Stimulated activated CD8-positive, alpha-beta memory T cell treated with anti-CD3 and anti-CD28 coated beads, Interleukin-12 subunit alpha, Interleukin-12 subunit beta, amount 100 ng/mL, for 1 hour (primary cell): Measurements from ENCODE around the gene PCDHA8.
"Not testable (repeated sequence)": the region's sequence is repeated elsewhere in the genome, so short reads cannot be mapped to it uniquely, and the experiment has no call there.

Source experiments
- DNase-seq: peaks from one replicate; pipeline ENCODE4 v3.0.0-alpha.2; 2020; ENCODE audit warnings: low read depth

The PCDHA8 gene

DNA sequence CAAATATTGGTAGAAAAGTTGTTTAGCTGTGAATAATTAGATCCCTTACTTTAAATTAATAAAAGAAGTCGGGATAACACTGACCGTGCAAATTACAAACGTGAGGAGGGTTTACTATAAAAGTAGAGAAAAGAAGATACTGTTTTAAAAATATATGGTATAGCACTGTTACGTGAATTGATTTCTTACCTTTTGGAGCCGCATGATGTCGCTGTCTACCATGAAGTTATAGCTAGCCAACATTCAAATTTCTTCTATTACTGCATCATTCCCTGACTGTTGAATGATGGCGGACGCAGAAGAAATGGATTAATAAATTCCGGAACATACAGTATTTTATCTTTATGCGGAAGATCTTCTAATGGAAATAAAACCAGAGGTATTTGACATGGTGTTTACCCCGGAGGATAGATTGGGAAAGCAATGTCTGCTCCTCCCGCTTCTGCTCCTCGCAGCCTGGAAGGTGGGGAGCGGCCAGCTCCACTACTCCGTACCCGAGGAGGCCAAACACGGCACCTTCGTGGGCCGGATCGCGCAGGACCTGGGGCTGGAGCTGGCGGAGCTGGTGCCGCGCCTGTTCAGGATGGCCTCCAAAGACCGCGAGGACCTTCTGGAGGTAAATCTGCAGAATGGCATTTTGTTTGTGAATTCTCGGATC lies 13.2 kb upstream of the PCDHA8 start, which contains the start of gene PCDHA6:
PCDHA6 (plus strand) TSS at position 257 of the 658 bp plus-strand sequence; CDS start at position 389, 132 bp downstream.
- no peak for DNase-seq

DNA sequence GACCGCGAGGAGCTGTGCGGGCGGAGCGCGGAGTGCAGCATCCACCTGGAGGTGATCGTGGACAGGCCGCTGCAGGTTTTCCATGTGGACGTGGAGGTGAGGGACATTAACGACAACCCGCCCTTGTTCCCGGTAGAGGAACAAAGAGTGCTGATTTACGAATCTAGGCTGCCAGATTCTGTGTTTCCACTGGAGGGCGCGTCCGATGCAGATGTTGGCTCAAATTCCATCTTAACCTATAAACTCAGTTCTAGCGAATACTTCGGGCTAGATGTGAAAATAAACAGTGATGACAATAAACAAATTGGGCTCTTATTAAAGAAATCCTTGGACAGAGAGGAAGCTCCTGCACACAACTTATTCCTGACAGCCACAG lies 12.6 kb upstream of the PCDHA8 start:
- DNase-seq, result no peak

DNA sequence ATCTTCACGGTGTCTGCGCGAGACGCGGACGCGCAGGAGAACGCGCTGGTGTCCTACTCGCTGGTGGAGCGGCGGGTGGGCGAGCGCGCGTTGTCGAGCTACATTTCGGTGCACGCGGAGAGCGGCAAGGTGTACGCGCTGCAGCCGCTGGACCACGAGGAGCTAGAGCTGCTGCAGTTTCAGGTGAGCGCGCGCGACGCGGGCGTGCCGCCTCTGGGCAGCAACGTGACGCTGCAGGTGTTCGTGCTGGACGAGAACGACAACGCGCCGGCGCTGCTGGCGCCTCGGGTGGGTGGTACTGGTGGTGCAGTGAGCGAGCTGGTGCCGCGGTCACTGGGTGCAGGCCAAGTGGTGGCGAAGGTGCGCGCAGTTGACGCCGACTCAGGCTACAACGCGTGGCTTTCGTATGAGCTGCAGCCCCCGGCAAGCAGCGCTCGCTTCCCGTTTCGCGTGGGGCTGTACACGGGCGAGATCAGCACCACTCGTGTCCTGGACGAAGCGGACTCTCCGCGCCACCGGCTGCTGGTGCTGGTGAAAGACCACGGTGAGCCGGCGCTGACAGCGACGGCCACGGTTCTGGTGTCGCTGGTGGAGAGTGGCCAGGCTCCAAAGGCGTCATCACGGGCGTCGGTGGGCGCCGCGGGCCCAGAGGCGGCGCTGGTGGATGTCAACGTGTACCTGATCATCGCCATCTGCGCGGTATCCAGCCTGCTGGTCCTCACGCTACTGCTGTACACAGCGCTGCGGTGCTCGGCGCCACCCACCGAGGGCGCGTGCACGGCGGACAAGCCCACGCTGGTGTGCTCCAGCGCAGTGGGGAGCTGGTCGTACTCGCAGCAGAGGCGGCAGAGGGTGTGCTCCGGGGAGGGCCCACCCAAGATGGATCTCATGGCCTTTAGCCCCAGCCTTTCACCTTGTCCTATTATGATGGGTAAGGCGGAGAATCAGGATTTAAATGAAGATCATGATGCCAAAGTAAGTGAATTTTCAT lies 11.2 kb upstream of the PCDHA8 start:
- DNase-seq, result not testable (repeated sequence)

DNA sequence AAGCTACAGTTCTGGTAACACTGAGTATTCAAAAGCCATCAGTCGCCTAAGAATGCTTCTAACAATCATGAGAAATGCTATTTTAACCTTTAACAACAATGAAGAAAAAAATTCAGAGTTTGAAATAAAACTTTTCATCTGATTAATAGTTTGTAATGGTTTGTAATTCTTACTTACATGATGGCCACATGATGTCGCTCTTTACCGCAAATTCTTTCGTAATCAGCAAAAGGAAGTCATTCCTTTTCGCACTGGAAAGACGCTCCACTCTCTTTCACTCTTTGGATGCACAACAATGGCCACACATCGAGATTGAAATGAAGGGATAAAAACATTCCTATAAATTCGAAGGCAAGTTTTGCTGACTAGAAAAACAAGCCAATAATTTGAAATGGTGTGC lies 7.0 kb upstream of the PCDHA8 start, which contains the start of gene PCDHA7:
PCDHA7 (plus strand) TSS at position 277 of the 400 bp plus-strand sequence; CDS start at position 392, 115 bp downstream.
- no peak for DNase-seq

DNA sequence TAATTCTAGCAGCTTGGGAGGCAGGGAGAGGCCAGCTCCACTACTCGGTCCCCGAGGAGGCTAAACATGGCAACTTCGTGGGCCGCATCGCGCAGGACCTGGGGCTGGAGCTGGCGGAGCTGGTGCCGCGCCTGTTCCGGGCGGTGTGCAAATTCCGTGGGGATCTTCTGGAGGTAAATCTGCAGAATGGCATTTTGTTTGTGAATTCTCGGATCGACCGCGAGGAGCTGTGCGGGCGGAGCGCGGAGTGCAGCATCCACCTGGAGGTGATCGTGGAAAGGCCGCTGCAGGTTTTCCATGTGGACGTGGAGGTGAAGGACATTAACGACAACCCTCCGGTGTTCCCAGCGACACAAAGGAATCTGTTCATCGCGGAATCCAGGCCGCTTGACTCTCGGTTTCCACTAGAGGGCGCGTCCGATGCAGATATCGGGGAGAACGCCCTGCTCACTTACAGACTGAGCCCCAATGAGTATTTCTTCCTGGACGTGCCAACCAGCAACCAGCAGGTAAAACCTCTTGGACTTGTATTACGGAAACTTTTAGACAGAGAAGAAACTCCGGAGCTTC lies 6.5 kb upstream of the PCDHA8 start:
- DNase-seq, result not testable (repeated sequence)

DNA sequence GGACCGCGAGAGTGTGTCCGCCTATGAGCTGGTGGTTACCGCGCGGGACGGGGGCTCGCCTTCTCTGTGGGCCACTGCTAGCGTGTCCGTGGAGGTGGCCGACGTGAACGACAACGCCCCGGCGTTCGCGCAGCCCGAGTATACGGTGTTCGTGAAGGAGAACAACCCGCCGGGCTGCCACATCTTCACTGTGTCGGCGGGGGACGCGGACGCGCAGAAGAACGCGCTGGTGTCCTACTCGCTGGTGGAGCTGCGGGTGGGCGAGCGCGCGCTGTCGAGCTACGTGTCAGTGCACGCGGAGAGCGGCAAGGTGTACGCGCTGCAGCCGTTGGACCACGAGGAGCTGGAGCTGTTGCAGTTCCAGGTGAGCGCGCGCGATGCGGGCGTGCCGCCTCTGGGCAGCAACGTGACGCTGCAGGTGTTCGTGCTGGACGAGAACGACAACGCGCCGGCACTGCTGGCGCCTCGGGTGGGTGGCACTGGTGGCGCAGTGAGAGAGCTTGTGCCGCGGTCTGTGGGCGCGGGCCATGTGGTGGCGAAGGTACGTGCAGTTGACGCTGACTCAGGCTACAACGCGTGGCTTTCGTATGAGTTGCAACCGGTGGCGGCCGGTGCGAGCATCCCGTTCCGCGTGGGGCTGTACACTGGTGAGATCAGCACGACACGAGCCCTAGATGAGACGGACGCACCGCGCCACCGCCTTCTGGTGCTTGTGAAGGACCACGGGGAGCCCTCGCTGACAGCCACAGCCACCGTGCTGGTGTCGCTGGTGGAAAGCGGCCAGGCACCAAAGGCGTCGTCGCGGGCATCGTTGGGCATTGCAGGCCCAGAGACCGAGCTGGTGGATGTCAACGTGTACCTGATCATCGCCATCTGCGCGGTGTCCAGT lies 5.1 kb upstream of the PCDHA8 start:
- DNase-seq, result no peak

DNA sequence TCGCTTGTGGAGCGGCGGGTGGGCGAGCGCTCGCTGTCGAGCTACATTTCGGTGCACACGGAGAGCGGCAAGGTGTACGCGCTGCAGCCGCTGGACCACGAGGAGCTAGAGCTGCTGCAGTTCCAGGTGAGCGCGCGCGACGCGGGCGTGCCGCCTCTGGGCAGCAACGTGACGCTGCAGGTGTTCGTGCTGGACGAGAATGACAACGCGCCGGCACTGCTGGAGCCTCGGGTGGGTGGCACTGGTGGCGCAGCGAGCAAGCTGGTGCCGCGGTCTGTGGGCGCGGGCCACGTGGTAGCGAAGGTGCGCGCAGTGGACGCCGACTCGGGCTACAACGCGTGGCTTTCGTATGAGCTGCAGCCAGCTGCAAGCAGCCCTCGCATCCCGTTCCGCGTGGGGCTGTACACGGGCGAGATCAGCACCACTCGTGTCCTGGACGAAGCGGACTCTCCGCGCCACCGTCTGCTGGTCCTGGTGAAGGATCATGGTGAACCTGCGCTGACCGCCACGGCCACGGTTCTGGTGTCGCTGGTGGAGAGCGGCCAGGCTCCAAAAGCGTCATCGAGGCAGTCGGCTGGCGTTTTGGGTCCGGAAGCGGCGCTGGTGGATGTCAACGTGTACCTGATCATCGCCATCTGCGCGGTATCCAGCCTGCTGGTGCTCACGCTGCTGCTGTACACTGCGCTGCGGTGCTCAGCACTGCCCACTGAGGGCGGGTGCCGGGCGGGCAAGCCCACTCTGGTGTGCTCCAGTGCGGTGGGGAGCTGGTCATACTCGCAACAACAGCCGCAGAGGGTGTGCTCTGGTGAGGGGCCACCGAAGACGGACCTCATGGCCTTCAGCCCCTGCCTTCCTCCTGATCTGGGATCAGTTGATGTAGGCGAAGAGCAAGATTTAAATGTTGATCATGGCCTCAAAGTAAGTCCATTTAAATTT lies 2.1 kb downstream of the PCDHA8 start:
- DNase-seq, result no peak

DNA sequence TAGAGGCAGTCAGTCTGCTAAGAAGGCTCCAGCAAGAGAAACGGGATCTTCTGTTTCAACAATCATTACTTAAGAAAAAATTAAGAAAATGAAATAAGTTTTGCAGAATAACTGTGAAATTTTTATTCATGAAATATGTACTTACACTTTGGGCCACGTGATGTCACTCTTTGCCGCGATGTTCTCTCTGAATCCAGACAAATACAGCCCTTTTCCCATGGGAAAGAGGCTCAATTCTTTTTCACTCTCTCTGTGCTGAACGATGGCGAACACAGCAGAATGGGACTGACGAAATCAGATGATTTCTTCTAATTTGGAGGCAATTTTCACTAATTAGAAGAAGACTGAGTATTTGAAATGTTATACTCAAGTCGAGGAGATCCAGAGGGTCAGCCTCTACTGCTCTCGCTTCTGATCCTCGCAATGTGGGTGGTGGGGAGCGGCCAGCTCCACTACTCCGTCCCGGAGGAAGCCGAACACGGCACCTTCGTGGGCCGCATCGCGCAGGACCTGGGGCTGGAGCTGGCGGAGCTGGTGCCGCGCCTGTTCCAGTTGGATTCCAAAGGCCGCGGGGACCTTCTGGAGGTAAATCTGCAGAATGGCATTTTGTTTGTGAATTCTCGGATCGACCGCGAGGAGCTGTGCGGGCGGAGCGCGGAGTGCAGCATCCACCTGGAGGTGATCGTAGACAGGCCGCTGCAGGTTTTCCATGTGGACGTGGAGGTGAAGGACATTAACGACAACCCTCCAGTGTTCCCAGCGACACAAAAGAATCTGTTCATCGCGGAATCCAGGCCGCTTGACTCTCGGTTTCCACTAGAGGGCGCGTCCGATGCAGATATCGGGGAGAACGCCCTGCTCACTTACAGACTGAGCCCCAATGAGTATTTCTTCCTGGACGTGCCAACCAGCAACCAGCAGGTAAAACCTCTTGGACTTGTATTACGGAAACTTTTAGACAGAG lies 7.4 kb downstream of the PCDHA8 start, which contains the start of gene PCDHA9:
PCDHA9 (plus strand) TSS at position 244 of the 964 bp plus-strand sequence; CDS start at position 358, 114 bp downstream.
- not testable (repeated sequence) for DNase-seq

DNA sequence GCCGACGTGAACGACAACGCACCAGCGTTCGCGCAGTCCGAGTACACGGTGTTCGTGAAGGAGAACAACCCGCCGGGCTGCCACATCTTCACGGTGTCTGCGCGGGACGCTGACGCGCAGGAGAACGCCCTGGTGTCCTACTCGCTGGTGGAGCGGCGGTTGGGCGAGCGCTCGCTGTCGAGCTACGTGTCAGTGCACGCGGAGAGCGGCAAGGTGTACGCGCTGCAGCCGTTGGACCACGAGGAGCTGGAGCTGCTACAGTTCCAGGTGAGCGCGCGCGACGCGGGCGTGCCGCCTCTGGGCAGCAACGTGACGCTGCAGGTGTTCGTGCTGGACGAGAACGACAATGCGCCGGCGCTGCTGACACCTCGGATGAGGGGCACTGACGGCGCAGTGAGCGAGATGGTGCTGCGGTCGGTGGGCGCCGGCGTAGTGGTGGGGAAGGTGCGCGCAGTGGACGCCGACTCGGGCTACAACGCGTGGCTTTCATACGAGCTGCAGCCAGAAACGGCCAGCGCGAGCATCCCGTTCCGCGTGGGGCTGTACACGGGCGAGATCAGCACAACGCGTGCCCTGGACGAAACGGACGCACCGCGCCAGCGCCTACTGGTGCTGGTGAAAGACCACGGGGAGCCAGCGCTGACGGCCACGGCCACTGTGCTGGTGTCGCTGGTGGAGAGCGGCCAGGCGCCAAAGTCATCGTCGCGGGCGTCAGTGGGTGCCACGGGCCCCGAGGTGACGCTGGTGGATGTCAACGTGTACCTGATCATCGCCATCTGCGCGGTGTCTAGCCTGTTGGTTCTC lies 9.0 kb downstream of the PCDHA8 start:
- DNase-seq, result not testable (repeated sequence)

DNA sequence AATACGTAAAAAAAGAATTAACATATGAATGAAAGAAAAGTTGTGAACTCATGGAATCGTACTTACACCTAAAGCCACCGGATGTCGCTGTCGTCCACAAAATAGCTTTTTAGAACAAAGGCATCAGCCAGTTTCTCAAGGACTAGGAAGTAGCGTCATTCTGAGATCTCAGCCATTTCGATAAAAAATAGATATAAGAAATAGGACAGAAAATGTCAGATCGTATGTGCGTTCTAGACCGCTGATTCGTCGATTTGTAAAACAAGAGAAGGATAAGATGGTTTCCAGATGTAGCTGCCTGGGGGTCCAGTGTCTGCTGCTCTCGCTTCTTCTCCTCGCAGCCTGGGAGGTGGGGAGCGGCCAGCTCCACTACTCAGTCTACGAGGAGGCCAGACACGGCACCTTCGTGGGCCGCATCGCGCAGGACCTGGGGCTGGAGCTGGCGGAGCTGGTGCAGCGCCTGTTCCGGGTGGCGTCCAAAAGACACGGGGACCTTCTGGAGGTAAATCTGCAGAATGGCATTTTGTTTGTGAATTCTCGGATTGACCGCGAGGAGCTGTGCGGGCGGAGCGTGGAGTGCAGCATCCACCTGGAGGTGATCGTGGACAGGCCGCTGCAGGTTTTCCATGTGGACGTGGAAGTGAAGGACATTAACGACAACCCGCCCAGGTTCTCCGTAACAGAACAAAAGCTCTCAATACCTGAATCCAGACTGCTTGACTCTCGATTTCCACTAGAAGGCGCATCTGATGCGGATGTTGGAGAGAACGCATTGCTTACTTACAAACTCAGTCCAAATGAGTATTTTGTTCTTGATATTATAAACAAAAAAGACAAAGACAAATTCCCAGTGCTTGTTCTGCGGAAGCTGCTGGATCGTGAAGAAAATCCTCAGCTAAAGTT lies 15.0 kb downstream of the PCDHA8 start, which contains the start of gene PCDHA10:
PCDHA10 (plus strand) TSS at position 126 of the 903 bp plus-strand sequence; CDS start at position 278, 152 bp downstream.
- no peak for DNase-seq

DNA sequence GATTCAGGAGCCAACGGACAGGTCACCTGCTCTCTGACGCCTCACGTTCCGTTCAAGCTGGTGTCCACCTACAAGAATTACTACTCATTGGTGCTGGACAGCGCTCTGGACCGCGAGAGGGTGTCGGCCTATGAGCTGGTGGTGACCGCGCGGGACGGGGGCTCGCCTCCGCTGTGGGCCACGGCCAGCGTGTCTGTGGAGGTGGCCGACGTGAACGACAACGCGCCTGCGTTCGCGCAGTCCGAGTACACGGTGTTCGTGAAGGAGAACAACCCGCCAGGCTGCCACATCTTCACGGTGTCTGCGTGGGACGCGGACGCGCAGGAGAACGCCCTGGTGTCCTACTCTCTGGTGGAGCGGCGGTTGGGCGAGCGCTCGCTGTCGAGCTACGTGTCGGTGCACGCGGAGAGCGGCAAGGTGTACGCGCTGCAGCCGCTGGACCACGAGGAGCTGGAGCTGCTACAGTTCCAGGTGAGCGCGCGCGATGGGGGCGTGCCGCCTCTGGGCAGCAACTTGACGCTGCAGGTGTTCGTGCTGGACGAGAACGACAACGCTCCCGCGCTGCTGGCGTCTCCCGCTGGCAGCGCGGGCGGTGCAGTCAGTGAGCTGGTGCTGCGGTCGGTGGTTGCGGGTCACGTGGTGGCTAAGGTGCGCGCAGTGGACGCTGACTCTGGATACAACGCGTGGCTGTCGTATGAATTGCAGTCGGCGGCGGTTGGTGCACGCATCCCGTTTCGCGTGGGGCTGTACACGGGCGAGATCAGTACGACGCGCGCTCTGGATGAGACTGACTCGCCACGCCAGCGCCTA lies 16.4 kb downstream of the PCDHA8 start:
- DNase-seq, result no peak

DNA sequence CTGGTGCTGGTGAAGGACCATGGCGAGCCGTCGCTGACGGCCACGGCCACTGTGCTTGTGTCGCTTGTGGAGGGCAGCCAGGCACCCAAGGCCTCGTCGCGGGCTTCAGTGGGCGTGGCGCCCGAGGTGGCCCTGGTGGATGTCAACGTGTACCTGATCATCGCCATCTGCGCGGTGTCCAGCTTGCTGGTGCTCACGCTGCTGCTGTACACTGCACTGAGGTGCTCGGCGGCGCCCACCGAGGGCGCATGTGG lies 16.9 kb downstream of the PCDHA8 start:
- DNase-seq, result no peak

DNA sequence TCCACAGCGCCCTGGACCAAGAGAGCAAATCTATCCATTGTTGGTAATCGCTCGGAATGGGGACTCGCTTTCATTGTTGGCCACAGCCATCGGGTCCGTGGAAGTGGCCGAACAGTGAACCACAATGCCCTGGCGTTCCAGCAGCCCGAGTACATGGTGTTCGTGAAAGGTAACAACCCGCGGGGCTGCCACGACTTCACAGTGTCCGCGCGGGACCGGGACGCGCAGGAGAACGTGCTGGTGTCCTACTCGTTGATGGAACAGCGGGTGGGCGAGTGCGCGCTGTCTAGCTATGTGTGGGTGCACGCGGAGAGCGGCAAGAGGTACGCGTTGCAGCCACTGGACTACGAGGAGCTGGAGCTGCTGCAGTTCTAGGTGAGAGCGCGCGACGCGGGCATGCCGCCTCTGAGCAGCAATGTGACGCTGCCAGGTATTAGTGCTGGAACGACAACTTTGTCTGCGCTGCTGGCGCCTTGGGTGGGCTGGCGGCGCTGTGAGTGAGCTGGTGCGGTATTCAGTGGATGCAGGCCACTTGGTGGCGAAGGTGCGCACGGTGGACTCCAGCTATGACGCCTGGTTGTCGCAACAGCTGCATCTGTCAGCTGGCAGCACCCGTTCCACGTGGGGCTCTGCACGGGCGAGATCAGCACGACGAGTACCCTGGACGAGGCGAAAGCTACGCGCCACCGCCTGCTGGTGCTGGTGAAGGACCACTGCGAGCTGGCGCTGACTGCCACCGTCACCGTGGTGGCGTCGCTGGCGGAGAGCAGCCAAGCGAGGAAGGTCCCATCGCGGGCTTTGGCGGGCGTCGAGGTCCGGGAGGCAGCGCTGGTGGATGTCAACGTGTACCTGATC lies 21.7 kb downstream of the PCDHA8 start:
- no peak for DNase-seq

DNA sequence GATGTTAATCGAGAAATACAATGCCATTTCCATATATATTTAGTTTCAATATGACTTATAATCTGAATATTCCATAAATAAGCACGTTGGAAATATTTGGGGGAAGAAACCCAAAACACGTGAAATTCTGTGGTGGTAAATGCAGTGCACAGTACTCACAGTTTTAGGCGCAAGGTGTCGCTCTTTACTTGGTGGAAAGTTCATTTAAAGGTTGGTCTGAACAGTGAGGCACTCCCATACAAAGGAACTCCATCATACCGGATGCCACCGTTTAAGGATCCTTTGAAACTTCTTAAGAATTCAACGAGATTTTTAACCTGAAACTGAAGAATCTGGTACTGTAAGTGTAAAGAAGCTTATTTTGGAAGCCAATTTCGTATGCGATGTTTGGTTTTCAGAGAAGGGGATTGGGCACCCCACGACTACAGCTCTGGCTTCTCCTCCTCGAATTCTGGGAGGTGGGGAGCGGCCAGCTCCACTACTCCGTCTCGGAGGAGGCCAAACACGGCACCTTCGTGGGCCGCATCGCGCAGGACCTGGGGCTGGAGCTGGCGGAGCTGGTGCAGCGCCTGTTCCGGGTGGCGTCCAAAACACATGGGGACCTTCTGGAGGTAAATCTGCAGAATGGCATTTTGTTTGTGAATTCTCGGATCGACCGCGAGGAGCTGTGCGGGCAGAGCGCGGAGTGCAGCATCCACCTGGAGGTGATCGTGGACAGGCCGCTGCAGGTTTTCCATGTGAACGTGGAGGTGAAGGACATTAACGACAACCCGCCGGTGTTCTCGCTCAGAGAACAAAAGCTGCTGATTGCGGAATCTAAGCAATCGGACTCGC lies 28.0 kb downstream of the PCDHA8 start, which contains the start of gene PCDHA11:
PCDHA11 (plus strand) TSS at position 237 of the 834 bp plus-strand sequence; CDS start at position 384, 147 bp downstream.
- DNase-seq, result no peak

DNA sequence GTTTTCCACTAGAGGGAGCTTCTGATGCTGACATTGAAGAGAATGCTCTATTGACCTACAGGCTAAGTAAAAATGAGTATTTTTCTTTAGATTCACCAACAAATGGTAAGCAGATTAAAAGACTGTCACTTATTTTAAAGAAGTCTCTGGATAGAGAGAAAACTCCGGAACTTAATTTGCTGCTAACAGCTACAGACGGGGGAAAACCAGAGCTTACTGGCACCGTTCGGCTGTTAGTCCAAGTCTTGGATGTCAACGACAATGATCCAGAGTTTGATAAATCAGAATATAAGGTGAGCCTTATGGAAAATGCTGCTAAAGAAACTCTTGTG lies 28.5 kb downstream of the PCDHA8 start:
- no peak for DNase-seq
